Colonic mucosa (tissue), 4 donors: Measurements from ENCODE around the gene PTPN20. TPM values are rescaled to one million over a fixed set of nuclear protein-coding genes. Genes with fewer than 3 reads are reported as not detected.
"Not testable (repeated sequence)": the region's sequence is repeated elsewhere in the genome, so short reads cannot be mapped to it uniquely, and the experiment has no call there.

Source experiments
- DNase-seq: peaks from one replicate; pipeline ENCODE4 v3.0.0-alpha.2; 2020
- H3K27ac ChIP-seq: fragments of 200-600 bp; one replicate; pipeline ENCODE4 v1.8.0; 2021
- H3K27me3 ChIP-seq: fragments of 200-600 bp; one replicate; pipeline ENCODE4 v1.8.0; 2021
- H3K36me3 ChIP-seq: fragments of 200-600 bp; one replicate; pipeline ENCODE4 v1.8.0; 2021
- H3K4me1 ChIP-seq: fragments of 200-600 bp; one replicate; pipeline ENCODE4 v1.8.0; 2021; ENCODE audit warnings: mild to moderate bottlenecking
- H3K4me3 ChIP-seq: fragments of 200-600 bp; one replicate; pipeline ENCODE4 v1.8.0; 2021
- H3K9ac ChIP-seq, 2 donors: one replicate each; pipeline ENCODE4 v1.7.0; 2013; ENCODE audit warnings: control low read depth in 2 of 2, low read depth in 2 of 2, low read length in 2 of 2
- H3K9me3 ChIP-seq: fragments of 200-600 bp; one replicate; pipeline ENCODE4 v1.8.0; 2021
- intact Hi-C: fragments of 100-400 bp; cut with DNase I; formaldehyde crosslinking; loops from one replicate; pipeline ENCODE4 v1.14.1; 2022
- total RNA-seq, 2 donors: library from RNA; stranded (reverse); fragmentation: NEBNext Ultra II Directional in 1 of 2; extraction: Animal tissue kit (Norgen Biotek cat#: 25700) in 1 of 2; gene quantifications; one replicate each; pipeline ENCODE4 v1.2.1, GENCODE V29; 2021
- donor health status: healthy.
- donor health status: DM: no; HTN: no; CAD: no.
- donor health status: DM: no; HTN: no; CAD: no.

PTPN20 gene
- total RNA-seq: 1 to 10 TPM; 2.7 to 4.9 TPM

DNA sequence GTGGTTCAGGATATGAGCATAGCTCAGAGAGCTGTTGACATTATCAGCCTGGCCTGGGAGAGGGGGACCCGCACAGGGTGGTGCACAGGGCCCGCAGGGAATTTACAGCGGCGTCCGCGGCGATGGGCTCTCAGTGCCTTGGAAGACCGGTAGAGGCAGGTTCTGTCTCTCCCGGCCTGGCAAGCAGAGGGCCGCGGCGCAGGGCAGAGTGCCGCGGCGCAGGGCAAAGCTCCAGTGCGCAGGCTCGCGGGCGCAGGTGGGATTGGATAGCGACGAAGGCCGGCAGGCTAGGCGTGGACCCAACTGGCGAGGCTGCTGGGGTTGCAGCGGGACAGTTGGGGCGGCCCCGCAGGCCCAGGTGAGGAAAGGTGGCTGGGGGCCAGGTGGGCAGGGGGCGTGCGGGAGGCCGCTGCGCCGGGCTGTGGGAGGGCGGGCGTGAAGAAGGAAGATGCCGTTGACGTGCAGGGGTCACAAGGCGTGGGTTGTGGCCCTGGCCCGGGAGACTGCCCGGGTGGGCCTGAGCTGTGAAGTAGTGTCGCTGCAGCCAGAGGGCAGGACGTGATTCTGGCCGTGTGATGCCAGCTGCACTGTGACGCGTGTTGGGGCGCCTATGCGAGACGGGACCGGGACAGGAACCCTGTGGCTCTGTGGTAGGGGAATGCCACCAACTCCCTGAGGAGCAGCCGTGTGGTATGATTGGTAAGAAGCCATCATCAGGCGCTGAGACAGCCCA is at the start of gene PTPN20:
Gene PTPN20, plus strand, starts transcription at position 285 of the 733 bp plus-strand sequence. CDS start 21,072 bp downstream, outside the sequence.
- H3K9ac ChIP-seq, intact Hi-C loops, H3K4me1 ChIP-seq: not testable (repeated sequence)

GRCh38 chr10:46869716-46870115 is 41.5 kb upstream of the PTPN20 start:
- H3K4me1 ChIP-seq, H3K27ac ChIP-seq, DNase-seq, intact Hi-C loops, H3K9me3 ChIP-seq, H3K36me3 ChIP-seq, H3K9ac ChIP-seq, H3K4me3 ChIP-seq, H3K27me3 ChIP-seq: not testable (repeated sequence)

More for the DNA sequence above, at the start of gene PTPN20:
- H3K27ac ChIP-seq, H3K4me3 ChIP-seq, H3K27me3 ChIP-seq, H3K36me3 ChIP-seq, H3K9me3 ChIP-seq: not testable (repeated sequence)
- peak; percentile 50 for DNase-seq

GRCh38 chr10:46871583-46871982 is 39.6 kb upstream of the PTPN20 start:
- intact Hi-C loops, H3K27me3 ChIP-seq, H3K9ac ChIP-seq, H3K9me3 ChIP-seq, H3K36me3 ChIP-seq, H3K4me3 ChIP-seq, H3K27ac ChIP-seq, H3K4me1 ChIP-seq, DNase-seq: not testable (repeated sequence)

- H3K27ac ChIP-seq, H3K9me3 ChIP-seq, intact Hi-C loops, H3K4me1 ChIP-seq, H3K36me3 ChIP-seq, DNase-seq, H3K4me3 ChIP-seq, H3K27me3 ChIP-seq, H3K9ac ChIP-seq: not testable (repeated sequence)
Observed at GRCh38 chr10:46875304-46875703, 35.9 kb upstream of the PTPN20 start.

DNA sequence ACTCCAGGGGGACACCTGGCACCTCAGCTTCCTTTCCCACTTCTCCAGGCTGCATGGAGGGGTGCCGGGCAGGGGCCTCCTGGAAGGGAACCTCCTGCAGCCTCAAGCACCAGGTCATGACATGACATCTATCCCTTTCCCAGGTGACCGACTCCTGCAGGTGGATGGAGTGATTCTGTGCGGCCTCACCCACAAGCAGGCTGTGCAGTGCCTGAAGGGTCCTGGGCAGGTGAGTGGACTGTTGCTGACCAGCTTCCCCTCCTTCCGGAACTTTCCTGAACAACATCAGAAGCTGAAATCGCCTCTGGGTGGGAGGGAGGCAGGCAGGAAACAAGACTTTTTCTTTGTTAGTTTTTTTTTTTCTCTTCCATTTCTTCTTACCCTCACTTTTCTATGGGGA is 34.5 kb upstream of the PTPN20 start:
- H3K27me3 ChIP-seq, H3K9me3 ChIP-seq, intact Hi-C loops, H3K4me3 ChIP-seq, H3K9ac ChIP-seq, H3K27ac ChIP-seq, H3K4me1 ChIP-seq, H3K36me3 ChIP-seq, DNase-seq: not testable (repeated sequence)

DNA sequence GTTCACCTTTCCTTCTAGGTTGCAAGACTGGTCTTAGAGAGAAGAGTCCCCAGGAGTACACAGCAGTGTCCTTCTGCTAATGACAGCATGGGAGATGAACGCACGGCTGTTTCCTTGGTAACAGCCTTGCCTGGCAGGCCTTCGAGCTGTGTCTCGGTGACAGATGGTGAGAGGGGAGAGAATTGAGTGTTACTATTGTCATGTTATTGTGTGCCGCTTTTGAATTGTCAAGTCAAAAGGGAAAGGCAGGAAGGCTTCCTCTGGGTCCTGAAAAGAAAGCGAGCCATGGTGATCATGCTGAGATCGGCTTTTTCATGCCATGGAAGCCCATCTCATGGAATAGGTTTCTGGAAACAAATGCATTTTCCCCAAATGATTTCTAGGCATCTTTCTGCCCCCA is 32.5 kb upstream of the PTPN20 start:
- intact Hi-C loops, DNase-seq: not testable (repeated sequence)

DNA sequence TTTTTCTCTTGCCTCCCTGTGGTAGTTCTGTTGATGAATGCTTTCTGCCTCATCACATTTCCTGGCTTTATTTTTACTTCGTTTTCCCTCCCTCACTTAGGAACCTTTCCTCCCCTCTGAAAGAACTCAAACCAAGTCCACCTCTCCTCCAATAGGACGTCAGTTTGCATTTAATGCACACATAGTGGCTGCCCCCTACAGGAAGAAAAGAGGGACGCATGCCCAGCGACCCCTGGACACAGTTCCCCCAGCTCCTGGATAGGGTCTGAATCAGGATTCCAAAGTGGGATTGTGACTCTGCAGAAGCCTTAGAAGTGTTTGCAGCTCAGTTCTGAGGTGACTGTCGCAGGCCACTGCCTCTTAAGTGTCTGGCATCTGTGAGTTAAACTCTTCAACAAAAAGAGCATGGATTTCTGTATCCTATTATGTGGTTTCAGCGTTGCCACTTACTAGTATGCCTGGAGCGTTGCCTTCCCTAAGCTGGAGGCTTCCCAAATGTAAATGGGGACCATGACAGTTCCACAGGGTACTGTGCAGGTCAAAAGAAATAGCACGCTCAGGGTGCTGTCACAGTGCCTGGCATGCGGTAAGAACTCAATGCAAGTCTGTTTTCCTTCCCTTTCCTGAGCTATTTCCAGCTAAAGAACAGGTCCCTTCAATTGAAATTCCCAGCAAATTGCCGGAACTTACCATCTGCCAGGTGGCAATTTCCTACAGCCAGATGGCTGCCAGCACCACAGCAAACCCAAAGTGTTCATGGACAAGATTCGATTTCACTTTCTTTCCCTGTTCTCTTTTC is 20.2 kb upstream of the PTPN20 start:
- H3K27me3 ChIP-seq, H3K27ac ChIP-seq, DNase-seq, H3K4me1 ChIP-seq, H3K9me3 ChIP-seq, H3K9ac ChIP-seq, intact Hi-C loops, H3K36me3 ChIP-seq, H3K4me3 ChIP-seq: not testable (repeated sequence)

More for the DNA sequence above, 32.5 kb upstream of the PTPN20 start:
- H3K9ac ChIP-seq, H3K4me1 ChIP-seq, H3K27me3 ChIP-seq, H3K36me3 ChIP-seq, H3K27ac ChIP-seq, H3K9me3 ChIP-seq, H3K4me3 ChIP-seq: not testable (repeated sequence)

DNA sequence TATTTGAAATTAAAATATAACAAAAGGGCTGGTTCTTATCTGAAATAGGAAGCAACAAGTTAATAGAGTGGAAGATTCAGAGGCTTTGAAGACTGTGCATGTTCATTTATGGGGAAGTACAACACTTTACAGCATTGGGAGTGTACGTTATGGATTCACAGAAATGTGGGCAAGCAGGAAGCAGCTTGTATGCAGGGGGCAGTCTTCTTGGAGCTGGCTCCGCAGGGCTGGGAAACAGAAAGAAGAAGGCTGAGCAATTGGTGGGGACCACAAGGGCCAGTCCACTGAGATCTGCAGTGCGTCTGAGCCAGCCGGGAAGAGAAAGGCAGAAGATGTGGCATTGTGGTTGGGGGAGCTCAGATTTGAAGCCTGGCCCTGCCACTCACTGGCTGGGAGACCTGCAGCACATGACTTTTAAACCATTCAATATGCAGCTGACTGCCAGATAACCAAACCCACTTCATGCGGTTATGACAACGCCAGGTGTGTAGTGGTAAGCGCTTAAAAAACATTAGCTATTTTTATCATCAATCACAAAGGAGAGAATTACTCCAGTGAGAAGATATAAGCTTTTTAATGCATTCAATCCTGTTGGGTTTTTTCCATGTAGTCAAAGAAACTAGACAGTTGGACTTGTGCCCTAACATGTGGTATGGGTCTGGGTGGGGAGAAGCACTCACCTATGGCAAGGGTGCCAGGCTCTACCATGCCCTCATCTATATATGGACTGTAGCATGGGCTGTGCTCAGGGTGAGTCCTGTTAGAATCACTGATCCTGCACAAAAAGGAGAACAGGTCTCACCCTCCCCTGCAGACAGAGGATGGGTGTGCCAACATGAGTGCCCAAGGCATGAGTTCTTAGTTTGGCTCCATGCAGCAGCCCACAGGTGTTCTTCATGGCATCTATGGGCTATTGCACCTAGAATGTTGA is 14.2 kb upstream of the PTPN20 start:
- intact Hi-C loops, H3K27ac ChIP-seq, DNase-seq, H3K9ac ChIP-seq, H3K4me1 ChIP-seq, H3K4me3 ChIP-seq, H3K9me3 ChIP-seq, H3K36me3 ChIP-seq, H3K27me3 ChIP-seq: not testable (repeated sequence)

DNA sequence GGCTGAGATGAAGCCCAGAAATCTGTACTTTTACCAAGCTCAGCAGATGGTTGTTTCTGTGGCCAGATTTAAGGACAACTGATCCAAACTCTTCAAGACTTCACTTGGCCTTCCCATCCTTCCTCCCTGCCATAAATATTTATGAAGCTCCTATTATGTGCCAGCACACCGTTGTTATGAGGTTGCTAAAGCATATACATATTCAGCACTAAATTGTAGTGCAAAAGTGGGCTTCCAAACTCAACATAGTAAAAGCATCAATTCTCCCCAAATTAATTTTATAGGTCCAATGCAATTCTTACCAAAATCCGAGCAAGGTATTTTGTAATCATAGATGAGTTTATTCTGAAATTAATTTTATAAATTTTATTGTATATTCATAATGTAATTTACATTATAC is 10.0 kb upstream of the PTPN20 start:
- H3K27ac ChIP-seq, H3K4me1 ChIP-seq, H3K9ac ChIP-seq, H3K4me3 ChIP-seq, DNase-seq, H3K27me3 ChIP-seq, intact Hi-C loops, H3K36me3 ChIP-seq, H3K9me3 ChIP-seq: not testable (repeated sequence)

GRCh38 chr10:46903874-46904273 is 7.4 kb upstream of the PTPN20 start:
- H3K27ac ChIP-seq, H3K36me3 ChIP-seq, intact Hi-C loops, DNase-seq, H3K27me3 ChIP-seq, H3K9ac ChIP-seq, H3K9me3 ChIP-seq, H3K4me3 ChIP-seq, H3K4me1 ChIP-seq: not testable (repeated sequence)

DNA sequence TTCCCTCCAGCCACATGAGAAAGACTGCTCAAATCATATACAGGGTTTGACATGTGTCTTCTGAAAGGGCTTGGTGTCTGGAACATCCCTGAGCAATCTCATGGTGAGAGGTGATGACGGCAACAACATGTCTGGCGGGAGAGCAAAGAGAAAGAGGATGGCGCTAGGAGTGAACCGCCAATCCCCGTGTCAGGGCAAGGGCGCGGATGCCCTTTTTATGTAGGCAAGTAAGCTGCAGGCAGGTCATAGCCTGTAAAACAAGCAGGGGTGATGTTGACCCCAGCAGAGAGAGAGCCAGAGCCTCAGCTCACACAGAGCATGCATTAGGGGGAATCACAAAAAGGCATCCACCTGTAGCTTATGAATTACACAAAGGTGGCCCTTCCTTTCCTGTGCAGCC is 4.9 kb upstream of the PTPN20 start:
- H3K9me3 ChIP-seq, intact Hi-C loops, H3K27ac ChIP-seq, DNase-seq, H3K9ac ChIP-seq, H3K36me3 ChIP-seq, H3K4me1 ChIP-seq, H3K4me3 ChIP-seq, H3K27me3 ChIP-seq: not testable (repeated sequence)

DNA sequence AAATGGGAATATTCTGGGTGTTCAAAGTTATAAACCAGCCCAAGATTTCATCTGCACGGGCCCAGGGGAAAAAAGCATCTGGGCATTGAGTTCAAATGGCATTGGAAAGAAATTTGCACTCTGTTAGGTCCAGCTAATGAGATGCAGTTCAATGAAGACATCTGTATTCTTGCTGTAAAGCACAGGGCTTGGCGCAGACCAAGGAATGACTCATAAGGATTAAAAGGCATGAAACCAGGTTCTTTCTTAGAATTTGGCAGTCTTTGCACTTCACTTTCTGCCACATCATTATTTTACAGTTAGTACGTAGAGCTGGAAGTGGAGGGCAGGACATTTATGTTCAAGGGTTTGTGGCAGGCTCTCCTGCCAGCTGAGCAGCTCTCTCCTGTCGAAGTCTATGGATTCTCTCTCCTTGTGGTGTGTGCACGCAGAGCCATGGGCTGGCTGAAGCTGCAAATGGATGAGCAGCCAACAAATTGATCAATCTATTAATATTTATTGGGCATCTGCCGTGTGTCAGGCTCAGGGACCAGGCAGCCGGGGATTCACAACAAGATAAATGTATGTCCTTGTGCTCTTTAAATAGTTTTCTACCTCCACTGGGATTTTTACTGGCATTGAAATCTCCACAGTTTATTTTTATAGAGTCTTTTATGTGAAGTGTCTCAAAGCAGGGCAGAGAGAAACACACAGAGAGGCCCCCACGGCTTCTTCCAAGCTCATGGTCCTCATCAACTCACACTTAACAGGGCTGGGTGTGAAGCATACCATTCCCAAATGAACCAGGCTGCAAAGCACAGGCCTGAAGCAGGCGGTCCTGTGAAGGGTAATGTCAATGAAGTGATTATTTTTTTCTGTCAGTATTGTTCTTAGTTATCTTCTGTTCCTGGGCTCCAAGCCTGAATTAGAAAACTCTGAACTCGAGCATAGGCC is 3.8 kb upstream of the PTPN20 start:
- intact Hi-C loops, H3K4me1 ChIP-seq, DNase-seq, H3K36me3 ChIP-seq, H3K9ac ChIP-seq, H3K9me3 ChIP-seq, H3K27ac ChIP-seq, H3K27me3 ChIP-seq, H3K4me3 ChIP-seq: not testable (repeated sequence)
